H1 (cell line): ENCODE results near the gene GSE1. TPM values are rescaled to one million over a fixed set of nuclear protein-coding genes. Genes with fewer than 3 reads are reported as not detected.

ENCODE experiments used
- CBX8 ChIP-seq: fragments of 300-800, 300-1000 bp; sonication (generic); IDR thresholded peaks from 2 replicates; pipeline ENCODE4 v1.7.1; 2016; ENCODE audit warnings: low read depth, low read length, borderline replicate concordance
- HDAC2 ChIP-seq, 2 experiments: fragments of 300-600 bp in 1 of 2; sonication (generic) in 1 of 2; IDR thresholded peaks; 2 replicates each; pipeline ENCODE4 v1.6.1; 2011 to 2012; ENCODE audit warnings: low read depth in 2 of 2, low read length in 2 of 2, mild to moderate bottlenecking in 2 of 2, moderate library complexity in 2 of 2, borderline replicate concordance in 1 of 2, inconsistent platforms in 1 of 2
- RAD21 ChIP-seq, 2 experiments: IDR thresholded peaks in 1 of 2; conservative IDR thresholded peaks in 1 of 2; 2 replicates each; pipeline ENCODE4 v1.6.1; 2011; ENCODE audit warnings: low read depth in 2 of 2, low read length in 2 of 2, improper control_type of control experiment in 1 of 2, inconsistent platforms in 1 of 2, mild to moderate bottlenecking in 1 of 2, moderate library complexity in 1 of 2
- polyA plus RNA-seq, 7 experiments: library from polyadenylated mRNA; depleted of rRNA in 3 of 7; stranded (reverse) in 5 of 7; unstranded in 2 of 7; fragments of >200 nt in 5 of 7; fragments of 200-250 nt in 2 of 7; gene quantifications; 1 replicate in 5 of 7; 2 replicates in 1 of 7; 4 replicates in 1 of 7; pipeline versions ENCODE4 v1.2.1 to v1.2.3, GENCODE V29; 2011 to 2013; ENCODE audit warnings: missing spikeins in 2 of 7, mixed read lengths in 2 of 7
- total RNA-seq: library from RNA; stranded (reverse); fragmentation: NEBNext Ultra II Directional; extraction: Animal tissue kit (Norgen Biotek cat#: 25700); gene quantifications from 2 replicates; pipeline ENCODE4 v1.2.1, GENCODE V29; 2021
- TF ChIP-seq, protein P1 (sequence below): IDR thresholded peaks from 2 replicates; pipeline ENCODE4 v1.6.1; 2011; ENCODE audit warnings: low read length, improper control_type of control experiment
- TF ChIP-seq, protein P2 (sequence below), 3 experiments: IDR thresholded peaks; 1 replicate in 2 of 3; 2 replicates in 1 of 3; pipeline versions ENCODE4 v1.5.1 to v1.6.1; 2011; ENCODE audit warnings: low read length in 3 of 3, mild to moderate bottlenecking in 3 of 3, inconsistent platforms in 2 of 3, low read depth in 1 of 3, moderate library complexity in 1 of 3; ENCODE audit not compliant: insufficient read depth in 1 of 3; ENCODE audit errors: control extremely low read depth in 1 of 3

The GSE1 gene
- total and polyA plus RNA-seq, 2 of the 8 experiments (the other 6 are each of a cell fraction or from before 2014, with no cell fraction given): 26.0 to 65.6 TPM

DNA sequence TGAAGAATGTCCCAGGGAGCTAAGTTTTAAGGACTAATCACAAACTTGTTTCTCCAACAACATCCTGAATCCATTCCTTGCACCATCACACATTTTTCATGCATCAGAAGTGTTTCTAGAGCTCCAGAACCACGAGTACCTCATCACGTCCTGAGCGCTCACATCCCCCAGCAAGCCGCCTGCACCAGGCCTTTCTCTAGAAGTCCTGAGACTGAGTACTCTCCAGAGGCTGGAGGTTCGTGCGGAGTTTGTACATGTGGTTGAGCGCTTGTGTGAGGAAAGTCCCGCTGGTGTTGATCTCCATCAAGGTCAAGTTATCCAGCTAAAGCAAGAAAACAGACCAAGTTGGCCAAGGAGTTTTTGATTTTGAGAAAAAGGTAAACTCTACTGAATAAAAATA lies 64.9 kb downstream of the GSE1 start (continued):
- TF ChIP-seq, protein P1, sequence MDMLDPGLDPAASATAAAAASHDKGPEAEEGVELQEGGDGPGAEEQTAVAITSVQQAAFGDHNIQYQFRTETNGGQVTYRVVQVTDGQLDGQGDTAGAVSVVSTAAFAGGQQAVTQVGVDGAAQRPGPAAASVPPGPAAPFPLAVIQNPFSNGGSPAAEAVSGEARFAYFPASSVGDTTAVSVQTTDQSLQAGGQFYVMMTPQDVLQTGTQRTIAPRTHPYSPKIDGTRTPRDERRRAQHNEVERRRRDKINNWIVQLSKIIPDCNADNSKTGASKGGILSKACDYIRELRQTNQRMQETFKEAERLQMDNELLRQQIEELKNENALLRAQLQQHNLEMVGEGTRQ: no peak
- TF ChIP-seq HDAC2 (IDR thresholded peaks at IDR 0.05; ENCODE audit: borderline replicate concordance in 1 of 2, low read depth in 2 of 2, low read length in 2 of 2): no peak
- no peak for TF ChIP-seq RAD21 (IDR thresholded peaks at IDR 0.05 in 1 of 2, conservative IDR thresholded peaks at IDR 0.05 in 1 of 2; ENCODE audit: low read depth in 2 of 2, low read length in 2 of 2)
- TF ChIP-seq CBX8: no peak
- TF ChIP-seq, protein P2, sequence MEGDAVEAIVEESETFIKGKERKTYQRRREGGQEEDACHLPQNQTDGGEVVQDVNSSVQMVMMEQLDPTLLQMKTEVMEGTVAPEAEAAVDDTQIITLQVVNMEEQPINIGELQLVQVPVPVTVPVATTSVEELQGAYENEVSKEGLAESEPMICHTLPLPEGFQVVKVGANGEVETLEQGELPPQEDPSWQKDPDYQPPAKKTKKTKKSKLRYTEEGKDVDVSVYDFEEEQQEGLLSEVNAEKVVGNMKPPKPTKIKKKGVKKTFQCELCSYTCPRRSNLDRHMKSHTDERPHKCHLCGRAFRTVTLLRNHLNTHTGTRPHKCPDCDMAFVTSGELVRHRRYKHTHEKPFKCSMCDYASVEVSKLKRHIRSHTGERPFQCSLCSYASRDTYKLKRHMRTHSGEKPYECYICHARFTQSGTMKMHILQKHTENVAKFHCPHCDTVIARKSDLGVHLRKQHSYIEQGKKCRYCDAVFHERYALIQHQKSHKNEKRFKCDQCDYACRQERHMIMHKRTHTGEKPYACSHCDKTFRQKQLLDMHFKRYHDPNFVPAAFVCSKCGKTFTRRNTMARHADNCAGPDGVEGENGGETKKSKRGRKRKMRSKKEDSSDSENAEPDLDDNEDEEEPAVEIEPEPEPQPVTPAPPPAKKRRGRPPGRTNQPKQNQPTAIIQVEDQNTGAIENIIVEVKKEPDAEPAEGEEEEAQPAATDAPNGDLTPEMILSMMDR (IDR thresholded peaks at IDR 0.05; ENCODE audit: control extremely low read depth in 1 of 3, insufficient read depth in 1 of 3, low read depth in 1 of 3, low read length in 3 of 3): no peak
